Epithelial cell of alveolus of lung (primary cell): ENCODE measurements around the gene SLC39A13. TPM values are rescaled to one million over a fixed set of nuclear protein-coding genes. Genes with fewer than 3 reads are reported as not detected.

ENCODE experiments used
- total RNA-seq: library from RNA; depleted of rRNA; stranded (reverse); fragments of >200 nt; gene quantifications from 2 replicates; pipeline ENCODE4 v1.2.1, GENCODE V29; 2015

Gene SLC39A13
- 111 and 118 TPM in 2 replicates for total RNA-seq

DNA sequence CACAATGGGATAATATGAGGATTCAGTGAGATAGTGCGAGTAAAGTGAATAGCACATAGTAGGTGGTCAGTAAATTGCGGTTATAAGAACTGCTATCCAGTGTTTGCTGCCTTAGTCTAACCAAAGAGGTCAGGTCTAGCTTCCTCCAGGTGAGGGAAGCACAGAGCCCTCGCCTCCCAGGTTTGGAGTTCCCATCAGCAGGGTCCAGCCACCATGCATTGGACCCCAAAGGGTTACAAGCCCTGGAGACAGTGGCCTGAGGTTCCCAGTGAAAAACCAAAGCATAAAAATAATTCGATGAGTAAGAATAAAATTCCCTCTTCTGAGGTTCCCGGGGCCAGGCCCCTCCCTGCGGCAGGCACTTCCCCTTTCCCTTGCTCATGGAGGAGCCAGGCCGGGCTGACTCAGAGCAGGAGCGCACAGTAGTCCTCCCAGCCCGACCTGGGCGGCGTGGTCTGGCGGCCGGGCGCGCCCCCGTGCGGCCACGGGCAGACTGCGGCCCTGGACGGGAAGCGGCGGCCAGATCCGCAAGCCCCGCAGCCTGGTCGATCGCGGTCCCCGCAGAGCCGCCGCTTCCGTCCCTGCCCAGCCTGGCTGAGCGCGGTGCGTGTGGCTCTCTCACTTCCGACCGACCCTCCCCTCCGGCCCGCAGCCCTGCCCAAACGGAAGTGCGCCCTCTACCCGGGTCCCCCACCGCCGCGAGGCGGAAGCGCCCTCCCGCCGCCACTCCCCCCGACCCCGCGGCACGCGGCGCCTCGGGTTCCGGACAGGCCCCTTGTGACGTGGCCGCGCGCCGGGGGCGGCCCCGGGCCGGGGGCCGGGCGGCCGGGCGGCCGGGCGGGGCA lies at the start of gene SLC39A13:
TSS of gene SLC39A13 (plus strand) at position 845 of the 845 bp plus-strand sequence. CDS start 1,505 bp downstream, outside the sequence.

DNA sequence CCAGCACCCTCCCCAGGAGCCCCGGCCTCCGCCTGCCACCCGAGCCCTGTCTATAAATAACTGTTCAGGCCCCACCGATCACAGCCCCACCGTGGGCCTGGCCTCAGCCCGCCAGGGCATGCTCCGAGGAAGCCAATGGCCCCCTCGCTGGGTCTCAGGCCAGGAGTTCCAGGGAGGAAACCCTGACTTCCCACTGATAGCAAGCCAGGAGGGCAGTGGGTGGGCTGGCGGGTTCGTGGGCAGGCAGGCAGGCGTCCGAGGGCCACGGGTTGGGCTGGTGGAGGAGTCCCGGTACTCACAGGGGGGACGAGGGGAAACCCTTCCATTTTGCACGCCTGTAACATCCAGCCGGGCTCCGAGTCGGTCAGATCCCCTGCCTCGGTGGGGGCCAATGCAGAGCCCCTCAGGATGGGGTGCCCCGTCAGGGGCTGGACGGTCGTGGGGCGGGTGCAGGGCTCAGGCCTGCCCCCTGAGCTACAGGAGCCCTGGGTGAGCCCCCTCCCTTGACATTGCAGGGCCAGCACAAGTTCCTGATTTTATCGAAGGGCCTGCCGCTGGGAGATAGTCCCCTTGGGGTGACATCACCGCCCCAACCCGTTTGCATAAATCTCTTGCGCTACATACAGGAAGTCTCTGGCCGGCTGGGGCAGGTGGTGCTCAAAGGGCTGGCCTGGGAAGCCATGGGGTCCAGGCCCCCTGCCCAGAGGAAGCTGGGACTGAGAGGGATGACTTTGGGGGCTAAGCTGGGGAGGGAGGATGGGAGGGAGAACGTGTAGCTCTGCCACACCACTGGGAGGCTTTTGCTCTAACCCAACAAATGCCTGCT lies 30.2 kb upstream of the SLC39A13 start, which contains the start of gene SPI1:
TSS of gene SPI1 (minus strand) at position 538 of the 826 bp plus-strand sequence. CDS start at position 344, 194 bp downstream.

DNA sequence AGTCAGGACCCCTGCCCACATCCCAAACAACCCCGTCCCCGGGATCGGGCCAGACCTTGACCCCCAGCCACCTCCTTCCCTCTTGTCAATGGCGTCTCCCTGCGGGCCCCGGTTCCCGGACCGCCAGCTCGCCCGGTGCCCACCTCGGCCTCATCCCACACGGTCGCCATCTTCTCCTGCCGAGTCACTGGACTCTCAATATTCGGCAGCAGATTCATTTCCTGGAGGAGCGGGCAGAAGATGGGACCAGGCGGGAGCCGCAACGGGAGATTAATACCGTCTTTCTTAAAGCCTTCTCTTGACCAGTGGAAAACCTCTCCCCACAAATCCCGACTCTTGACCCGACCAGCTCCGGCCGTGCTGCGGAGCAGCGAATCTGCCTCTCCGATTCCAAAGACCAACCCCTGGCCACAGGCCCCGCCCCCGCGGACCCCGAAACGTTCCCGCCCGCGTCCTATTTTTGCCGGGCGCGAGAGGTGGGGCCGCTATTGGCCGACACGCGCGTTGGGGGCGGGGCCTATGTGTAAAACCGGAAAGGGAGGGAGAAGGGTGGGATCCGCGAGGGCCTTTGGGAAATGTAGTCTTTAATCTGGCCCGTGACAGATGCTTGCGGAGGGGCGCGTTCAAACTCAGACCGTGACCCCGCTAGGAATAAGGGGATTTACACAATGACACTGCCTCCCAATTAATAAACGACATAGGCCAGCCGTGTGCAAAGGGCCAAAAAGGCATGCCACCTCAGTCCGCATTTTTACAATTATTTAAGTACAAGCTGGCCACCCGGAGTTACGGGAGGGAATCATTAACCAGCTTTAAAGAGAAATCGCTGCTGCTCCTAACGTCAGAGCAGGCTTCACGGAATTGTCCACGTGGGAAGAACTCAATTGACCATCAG lies 17.9 kb downstream of the SLC39A13 start, which contains the start of gene PSMC3:
TSS of gene PSMC3 (minus strand) at position 378 of the 895 bp plus-strand sequence. CDS start at position 218, 160 bp downstream.

DNA sequence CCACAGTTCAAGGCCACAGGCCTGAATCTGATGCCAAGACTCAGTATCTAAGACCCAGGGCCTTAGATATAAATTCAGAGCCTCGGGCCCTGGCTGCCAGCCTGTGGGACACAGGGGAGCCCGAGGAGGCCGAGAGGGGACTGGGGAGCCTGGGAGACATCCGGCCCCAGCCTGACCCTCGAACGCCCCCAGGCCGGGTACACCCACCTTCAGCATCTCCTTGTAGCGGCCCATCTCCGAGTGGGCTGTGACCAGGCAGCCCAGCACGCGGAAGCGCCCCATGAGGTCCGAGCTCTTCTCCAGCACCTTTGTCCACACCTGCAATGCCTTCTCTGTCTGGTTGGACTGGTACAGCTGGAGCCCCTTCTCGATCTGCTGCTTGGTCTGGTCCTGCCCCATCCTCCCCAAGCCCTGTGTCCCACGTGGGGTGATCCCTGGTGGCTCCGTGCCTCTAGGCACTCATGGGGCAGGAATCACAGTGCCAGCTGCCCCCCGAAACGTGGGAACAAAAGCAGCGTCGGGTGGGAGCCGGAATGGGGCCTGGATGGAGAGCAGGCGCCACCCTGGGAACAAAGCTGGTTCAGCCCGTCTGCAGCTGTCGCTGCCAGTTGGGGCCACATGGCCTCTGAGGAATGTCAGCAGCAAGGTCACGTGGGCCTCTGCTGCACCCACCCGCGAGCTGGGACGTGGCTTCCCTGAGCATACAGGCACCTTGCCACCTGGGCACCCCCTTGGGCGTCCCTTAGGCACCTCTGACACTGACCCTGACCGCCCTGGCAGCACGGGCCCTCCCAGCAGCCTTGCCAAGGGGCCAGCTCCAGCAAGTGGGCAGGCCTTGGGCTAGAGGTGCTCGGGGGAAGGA lies 40.4 kb downstream of the SLC39A13 start, which contains the start of gene RAPSN:
TSS of gene RAPSN (minus strand) at position 571 of the 862 bp plus-strand sequence. CDS start at position 399, 172 bp downstream.

Other genes starting within 250 kb of the SLC39A13 start
- gene ARFGAP2, start 231.7 kb upstream of the SLC39A13 start, total RNA-seq = 81.2 and 107 TPM in 2 replicates
- 39.3 and 42.2 TPM in 2 replicates for gene PACSIN3, start 222.2 kb upstream of the SLC39A13 start, total RNA-seq
- gene DDB2, start 193.6 kb upstream of the SLC39A13 start, total RNA-seq = 33.4 and 49.7 TPM in 2 replicates
- gene ACP2, start 159.8 kb upstream of the SLC39A13 start, total RNA-seq = 49.5 and 93.3 TPM in 2 replicates
- 32.5 and 72.8 TPM in 2 replicates for gene NR1H3, start 150.6 kb upstream of the SLC39A13 start, total RNA-seq
- gene MADD, start 138.5 kb upstream of the SLC39A13 start, total RNA-seq = 14.4 and 33.1 TPM in 2 replicates
- not detected in 2 replicates for gene MYBPC3, start 55.9 kb upstream of the SLC39A13 start, total RNA-seq
- not detected in 2 replicates for gene SPI1, start 30.0 kb upstream of the SLC39A13 start, total RNA-seq
- 105 and 200 TPM in 2 replicates for gene PSMC3, start 17.8 kb downstream of the SLC39A13 start, total RNA-seq
- gene RAPSN, start 40.5 kb downstream of the SLC39A13 start, total RNA-seq = 3.6 TPM in 1 of 2 replicates, not detected in the other
- 58.6 and 60.2 TPM in 2 replicates for gene CELF1, start 144.5 kb downstream of the SLC39A13 start, total RNA-seq
- gene PTPMT1, start 157.0 kb downstream of the SLC39A13 start, total RNA-seq = 115 and 134 TPM in 2 replicates
- gene KBTBD4, start 170.4 kb downstream of the SLC39A13 start, total RNA-seq = 21.1 and 26.2 TPM in 2 replicates
- gene NDUFS3, start 170.5 kb downstream of the SLC39A13 start, total RNA-seq = 60.6 and 72.5 TPM in 2 replicates
- gene FAM180B, start 178.1 kb downstream of the SLC39A13 start, total RNA-seq = 0.40 TPM in 1 of 2 replicates, not detected in the other
- 3.6 and 6.3 TPM in 2 replicates for gene C1QTNF4, start 185.8 kb downstream of the SLC39A13 start, total RNA-seq
- 61.4 and 64.6 TPM in 2 replicates for gene MTCH2, start 234.0 kb downstream of the SLC39A13 start, total RNA-seq